ENCODE data around the gene KCNIP4.

The KCNIP4 gene

DNA sequence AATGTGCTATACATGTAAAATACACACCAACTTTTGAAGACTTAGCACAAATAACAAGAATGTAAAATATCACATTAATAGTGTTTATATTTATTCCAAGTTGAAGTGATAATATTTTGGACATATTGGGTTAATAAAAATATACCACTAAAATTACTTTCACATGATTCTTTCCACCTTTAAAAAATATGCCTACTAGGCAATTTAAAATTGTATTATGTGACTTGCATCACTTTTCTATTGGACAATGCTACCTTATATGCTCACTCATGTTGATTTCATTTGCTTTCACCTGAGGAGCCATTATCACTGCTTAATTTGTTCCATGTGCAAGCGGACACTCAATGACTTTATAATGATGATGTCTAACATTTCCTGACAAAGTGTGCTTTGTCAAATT lies 1251.8 kb downstream of the KCNIP4 start:
- no peak for DNase-seq

DNA sequence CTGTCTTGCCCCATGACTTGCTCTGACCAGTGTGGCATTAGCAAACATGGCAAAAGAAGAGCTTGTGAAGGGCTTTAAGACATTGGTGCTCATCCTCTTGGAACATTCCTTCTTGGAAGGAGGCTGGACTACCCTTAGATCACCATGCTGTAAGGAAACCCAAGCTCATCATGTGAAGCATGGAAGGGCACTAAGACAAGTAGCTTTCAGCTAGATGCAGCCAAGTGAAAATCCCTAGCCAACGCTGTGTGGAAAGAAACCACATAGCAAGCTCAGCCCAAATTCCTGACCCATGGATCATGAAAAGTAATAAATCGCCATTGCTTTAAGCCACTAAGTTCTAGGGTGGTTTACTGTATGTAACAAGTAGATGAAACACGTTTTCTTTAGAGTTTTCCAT lies 1260.7 kb downstream of the KCNIP4 start:
- peak; percentile 96 for DNase-seq

DNA sequence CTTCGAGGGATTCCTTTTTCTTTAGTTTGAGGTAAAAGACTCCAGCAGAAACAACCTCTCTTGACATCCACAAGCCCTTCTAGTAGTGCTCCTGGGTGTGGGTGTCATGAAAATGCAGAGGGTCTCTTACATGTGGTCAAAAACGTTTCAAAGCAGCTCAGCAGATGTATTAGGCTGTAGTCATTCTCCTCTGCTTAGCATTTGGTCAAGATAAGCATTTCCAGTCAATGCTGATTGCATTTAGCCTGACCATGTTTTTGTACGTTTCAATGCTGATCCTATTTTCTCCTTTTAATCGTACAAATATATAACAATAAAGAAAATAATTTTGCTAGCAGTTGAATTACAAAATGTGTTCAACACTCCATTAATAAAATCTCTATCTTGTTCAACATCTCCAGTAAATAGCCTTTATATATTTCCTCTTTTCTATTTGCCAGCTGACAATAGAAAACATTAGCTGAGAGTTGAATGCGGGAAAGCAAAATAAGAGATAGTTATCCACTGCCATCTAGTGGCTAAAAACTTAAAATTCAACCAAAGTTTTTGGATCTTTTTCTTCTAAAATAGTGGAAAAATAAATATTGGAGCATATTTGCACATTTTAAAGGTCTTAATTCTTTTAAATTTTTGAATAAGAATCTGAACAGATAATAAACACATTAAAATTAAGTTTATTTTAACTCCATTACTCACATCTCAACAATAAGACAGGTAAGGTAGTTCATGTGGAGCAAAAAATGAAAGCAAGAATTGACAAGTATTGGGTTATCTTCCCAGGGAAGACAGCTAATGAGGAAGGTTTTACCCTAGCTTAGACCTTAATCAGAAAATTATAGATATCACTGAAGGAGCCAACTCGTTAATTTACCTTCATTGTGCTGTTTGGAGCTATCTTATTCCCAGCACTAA lies 1263.5 kb downstream of the KCNIP4 start:
- peak; percentile 32 for DNase-seq

- DNase-seq = no peak
These were observed 1264.8 kb downstream of the KCNIP4 start for GRCh38 chr4:20683766-20684165.

DNA sequence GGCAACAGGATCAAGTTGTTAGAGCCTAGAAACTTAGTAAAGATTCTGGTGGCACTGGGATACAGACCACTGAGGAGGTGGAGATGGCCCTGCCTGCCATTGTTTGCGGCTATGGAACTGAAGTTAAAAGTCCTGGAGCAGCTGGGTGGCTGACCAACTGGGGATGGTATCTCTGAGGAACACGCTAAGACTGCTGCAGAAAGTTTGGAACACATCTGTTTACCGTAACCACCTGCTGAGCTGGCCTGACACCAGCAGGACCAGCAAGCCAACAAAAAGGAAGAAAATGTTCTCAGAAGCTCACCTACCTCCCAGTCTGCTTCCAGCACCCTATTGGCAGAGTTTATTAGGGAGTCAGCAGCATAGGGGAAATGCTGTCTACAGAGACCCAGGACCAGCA lies 1265.7 kb downstream of the KCNIP4 start:
- DNase-seq = no peak

- DNase-seq = no peak
These were observed 1267.3 kb downstream of the KCNIP4 start for GRCh38 chr4:20681271-20681670.

DNA sequence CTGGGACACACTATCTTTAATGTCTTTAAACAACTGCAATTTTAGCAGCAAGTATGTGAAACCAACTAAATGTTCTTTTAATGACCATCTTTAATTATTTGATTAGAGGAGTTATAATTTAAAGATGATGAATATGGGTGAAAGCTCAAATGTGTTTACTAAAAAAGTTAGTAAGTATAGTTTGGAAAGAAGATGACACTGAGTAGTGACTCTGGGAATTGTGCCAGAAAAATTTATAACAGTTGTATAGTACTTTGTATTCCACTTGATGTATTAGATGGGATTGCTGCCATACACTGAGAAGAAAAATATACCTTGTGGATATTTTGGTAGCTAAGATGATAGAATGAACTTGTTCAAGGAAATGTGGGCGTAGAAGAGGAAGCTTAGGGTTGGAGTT lies 1267.8 kb downstream of the KCNIP4 start:
- DNase-seq = no peak

- no peak for DNase-seq
These were observed 1268.6 kb downstream of the KCNIP4 start for GRCh38 chr4:20679951-20680350.

Data from kidney glomerular epithelial cell (primary cell).